Measurements from ENCODE around the gene MIS12. TPM values are rescaled to one million over a fixed set of nuclear protein-coding genes. Genes with fewer than 3 reads are reported as not detected.

The MIS12 gene
- polyA plus RNA-seq, 3 donors = 6.9 to 10.8 (median 8.9) TPM

- Histone ChIP-seq H3K4me1 (ENCODE audit: control insufficient read depth in 1 of 2, insufficient read depth in 2 of 2, low read length in 2 of 2) (no peaks in the 10 kb centered on the region), H3K27ac (ENCODE audit: low read depth in 1 of 2, low read length in 2 of 2) (no peak overlapping the region), H3K36me3 (replicated peaks in 1 of 2; ENCODE audit: control insufficient read depth in 1 of 2, insufficient read depth in 2 of 2, low read length in 2 of 2) (peaks cover 92 to 100% of the 10 kb centered on the region in 2 donors), H3K4me2 (replicated peaks; ENCODE audit: extremely low read depth, low read length, poor library complexity, severe bottlenecking) (no peak overlapping the region), H3K9me3 (replicated peaks in 1 of 2; ENCODE audit: control insufficient read depth in 1 of 2, insufficient read depth in 1 of 2, low read length in 2 of 2) (no peaks in the 10 kb centered on the region), H3K79me2 (ENCODE audit: insufficient read depth, low read length) (no peaks in the 10 kb centered on the region), H3K9ac (ENCODE audit: insufficient read depth, low read length, poor library complexity, severe bottlenecking) (no peak overlapping the region), H3K27me3 (ENCODE audit: control insufficient read depth in 2 of 2, insufficient read depth in 2 of 2, low read length in 2 of 2) (no peaks in the 10 kb centered on the region), H3K4me3 (replicated peaks in 1 of 3; ENCODE audit: low read depth in 2 of 3, low read length in 3 of 3) (no peak overlapping the region), H4K20me1 (ENCODE audit: insufficient read depth, low read length) (peaks cover 90% of the 10 kb centered on the region), H2AFZ (ENCODE audit: insufficient read depth, low read depth, low read length, poor library complexity, severe bottlenecking) (no peak overlapping the region)
- intact Hi-C loops (cut with micrococcal nuclease) = no loop called here
- H3K4me1 Mint-ChIP-seq = no peaks in the 10 kb centered on the region
- H3K9me3 Mint-ChIP-seq = no peaks in the 10 kb centered on the region
- no peaks in the 10 kb centered on the region for H3K27me3 Mint-ChIP-seq (ENCODE audit: low read depth in 3 of 3)
- no peak for DNase-seq
- TF ChIP-seq CTCF (IDR thresholded peaks at IDR 0.05) = no peak
- WGBS (ENCODE audit: insufficient coverage) = 100% methylated on average over 3 of the region's 18 CpGs
- H3K36me3 Mint-ChIP-seq = peaks cover 91 to 100% of the 10 kb centered on the region in 2 donors
- no peak overlapping the region for H3K27ac Mint-ChIP-seq
- H3K4me3 Mint-ChIP-seq = no peak overlapping the region
These were observed 47.3 kb downstream of the MIS12 start for GRCh38 chr17:5533486-5534315.

DNA sequence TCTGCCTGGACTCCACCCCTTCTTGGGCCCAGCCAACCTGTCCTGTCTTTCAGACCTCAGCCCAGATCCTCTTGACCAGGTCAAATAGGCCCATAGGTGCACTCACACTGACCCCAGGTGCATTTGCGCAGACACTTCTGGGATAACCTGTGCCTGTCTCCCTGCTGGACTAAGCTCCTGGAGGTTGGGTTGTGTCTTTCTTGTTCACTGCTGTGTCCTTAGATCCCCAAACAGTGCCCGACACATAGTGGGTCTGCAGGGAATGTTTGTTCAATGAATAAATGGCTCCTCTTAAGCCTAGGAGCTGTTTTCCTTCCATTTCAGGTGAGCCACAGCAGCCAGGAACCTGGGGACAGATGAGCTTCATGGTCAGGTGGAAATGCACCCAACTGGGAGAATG lies 49.1 kb downstream of the MIS12 start:
- Mint-ChIP-seq H3K27ac (no peak overlapping the region), H3K36me3 (peaks cover 93 to 100% of the 10 kb centered on the region in 2 donors), H3K27me3 (ENCODE audit: low read depth in 3 of 3) (no peaks in the 10 kb centered on the region)

More for the DNA sequence above, 49.1 kb downstream of the MIS12 start:
- no peak overlapping the region for H3K27ac ChIP-seq (ENCODE audit: low read depth in 1 of 2, low read length in 2 of 2)
- H3K27me3 ChIP-seq (ENCODE audit: control insufficient read depth in 2 of 2, insufficient read depth in 2 of 2, low read length in 2 of 2) = no peaks in the 10 kb centered on the region
- 100% methylated on average over 2 of the region's 2 CpGs for WGBS (ENCODE audit: insufficient coverage)
- H4K20me1 ChIP-seq (ENCODE audit: insufficient read depth, low read length) = peaks cover 90% of the 10 kb centered on the region
- no peak overlapping the region for H3K9ac ChIP-seq (ENCODE audit: insufficient read depth, low read length, poor library complexity, severe bottlenecking)
- TF ChIP-seq CTCF (IDR thresholded peaks at IDR 0.05) = no peak
- H3K4me1 ChIP-seq (ENCODE audit: control insufficient read depth in 1 of 2, insufficient read depth in 2 of 2, low read length in 2 of 2) = no peaks in the 10 kb centered on the region
- no peaks in the 10 kb centered on the region for H3K9me3 Mint-ChIP-seq
- H3K4me3 Mint-ChIP-seq = no peak overlapping the region
- no peak for DNase-seq
- H3K4me3 ChIP-seq (replicated peaks in 1 of 3; ENCODE audit: low read depth in 2 of 3, low read length in 3 of 3) = no peak overlapping the region
- peaks cover 96 to 100% of the 10 kb centered on the region in 2 donors for H3K36me3 ChIP-seq (replicated peaks in 1 of 2; ENCODE audit: control insufficient read depth in 1 of 2, insufficient read depth in 2 of 2, low read length in 2 of 2)
- H3K4me1 Mint-ChIP-seq = no peaks in the 10 kb centered on the region
- no peak overlapping the region for H3K4me2 ChIP-seq (replicated peaks; ENCODE audit: extremely low read depth, low read length, poor library complexity, severe bottlenecking)
- H3K9me3 ChIP-seq (replicated peaks in 1 of 2; ENCODE audit: control insufficient read depth in 1 of 2, insufficient read depth in 1 of 2, low read length in 2 of 2) = no peaks in the 10 kb centered on the region
- intact Hi-C loops (cut with micrococcal nuclease) = no loop called here
- H2AFZ ChIP-seq (ENCODE audit: insufficient read depth, low read depth, low read length, poor library complexity, severe bottlenecking) = no peak overlapping the region
- no peaks in the 10 kb centered on the region for H3K79me2 ChIP-seq (ENCODE audit: insufficient read depth, low read length)

Measured in CD14-positive monocyte (primary cell).